CD8-positive, alpha-beta memory T cell (primary cell): ENCODE measurements around the gene PRICKLE3. TPM values are rescaled to one million over a fixed set of nuclear protein-coding genes. Genes with fewer than 3 reads are reported as not detected.
"Not testable (repeated sequence)": the region's sequence is repeated elsewhere in the genome, so short reads cannot be mapped to it uniquely, and the experiment has no call there.

Source experiments
- CTCF ChIA-PET: fragments of 350-600 bp; sonication (Branson Sonifier 250); formaldehyde crosslinking; loops from one replicate; lab custom pipeline; 2021; ENCODE audit warnings: antibody characterized with exemption; lab: Charles Lee
- POLR2A ChIA-PET: fragments of 350-600 bp; sonication (Branson Sonifier 250); formaldehyde crosslinking; loops from one replicate; lab custom pipeline; 2021; ENCODE audit warnings: antibody characterized with exemption; lab: Charles Lee
- DNase-seq, 5 donors: peaks; one replicate each; pipeline versions ENCODE4 v3.0.0 to v3.0.0-alpha.2; 2020 to 2022; ENCODE audit warnings: mixed read lengths in 1 of 5
- H3K27ac ChIP-seq: one replicate; pipeline ENCODE4 v1.7.0; 2013; ENCODE audit warnings: low read depth, mild to moderate bottlenecking, low read length, moderate library complexity
- H3K27me3 ChIP-seq: 2 replicates; pipeline ENCODE4 v1.7.0; 2013; ENCODE audit warnings: low read length, mild to moderate bottlenecking; ENCODE audit not compliant: insufficient read depth, poor library complexity, severe bottlenecking
- H3K36me3 ChIP-seq: 2 replicates; pipeline ENCODE4 v1.7.0; 2013; ENCODE audit warnings: mild to moderate bottlenecking, low read length, moderate library complexity; ENCODE audit not compliant: insufficient read depth
- H3K4me1 ChIP-seq: 2 replicates; pipeline ENCODE4 v1.7.0; 2013; ENCODE audit warnings: mild to moderate bottlenecking, low read length, moderate library complexity; ENCODE audit not compliant: insufficient read depth
- H3K4me3 ChIP-seq: 2 replicates; pipeline ENCODE4 v1.7.0; 2013; ENCODE audit warnings: mild to moderate bottlenecking, low read length
- H3K9me3 ChIP-seq: 2 replicates; pipeline ENCODE4 v1.7.0; 2013; ENCODE audit warnings: mild to moderate bottlenecking, low read length
- H3K27ac Mint-ChIP-seq, 8 donors: one replicate each; pipeline ENCODE4 v1.8.0; 2020 to 2021; ENCODE audit warnings: mixed read lengths in 8 of 8, mild to moderate bottlenecking in 6 of 8, inconsistent platforms in 3 of 8, moderate library complexity in 3 of 8
- H3K27me3 Mint-ChIP-seq, 2 donors: one replicate each; pipeline ENCODE4 v1.8.0; 2020 to 2021; ENCODE audit warnings: mixed read lengths in 2 of 2, mild to moderate bottlenecking in 1 of 2, moderate library complexity in 1 of 2
- H3K36me3 Mint-ChIP-seq, 3 donors: one replicate each; pipeline ENCODE4 v1.8.0; 2020 to 2021; ENCODE audit warnings: mixed read lengths in 3 of 3, inconsistent platforms in 1 of 3, mild to moderate bottlenecking in 1 of 3
- H3K4me1 Mint-ChIP-seq, 3 donors: one replicate each; pipeline ENCODE4 v1.8.0; 2020 to 2021; ENCODE audit warnings: mixed read lengths in 3 of 3, inconsistent platforms in 1 of 3, mild to moderate bottlenecking in 1 of 3
- H3K4me3 Mint-ChIP-seq, 7 donors: one replicate each; pipeline ENCODE4 v1.8.0; 2020 to 2021; ENCODE audit warnings: mixed read lengths in 7 of 7, mild to moderate bottlenecking in 6 of 7, moderate library complexity in 4 of 7, inconsistent platforms in 2 of 7
- H3K9me3 Mint-ChIP-seq, 5 donors: one replicate each; pipeline ENCODE4 v1.8.0; 2020 to 2022; ENCODE audit warnings: mixed read lengths in 5 of 5, mild to moderate bottlenecking in 3 of 5, moderate library complexity in 2 of 5, inconsistent platforms in 1 of 5
- polyA plus RNA-seq: library from polyadenylated mRNA; unstranded; fragments of 300-500 nt; fragmentation: Illumina TruSeq; gene quantifications from one replicate; pipeline ENCODE4 v1.2.3, GENCODE V29; 2021
- total RNA-seq, 2 experiments: library from RNA; stranded (reverse); gene quantifications; one replicate each; pipeline ENCODE4 v1.2.3, GENCODE V29; 2021

PRICKLE3 gene
- total and polyA plus RNA-seq, 3 experiments from 2014 or later = 3.0 to 13.5 (median 13.3) TPM

- no peak for DNase-seq
- no peak overlapping the region for H3K4me3 ChIP-seq
- Mint-ChIP-seq H3K4me1 (peaks cover 11 to 25% (median 12%) of the 10 kb centered on the region in 3 donors), H3K27me3 (peaks cover 0 to 2% of the 10 kb centered on the region in 2 donors), H3K27ac (peak overlapping the region in 4 of 8 donors; percentile 14 to 51 (median 24)), H3K4me3 (no peak overlapping the region), H3K9me3 (no peaks in the 10 kb centered on the region), H3K36me3 (no peaks in the 10 kb centered on the region)
- peaks cover 5% of the 10 kb centered on the region for H3K4me1 ChIP-seq
- peak overlapping the region; percentile 57 for H3K27ac ChIP-seq
- ChIA-PET CTCF (interaction anchor here (1.3 kb wide), 1 partner anchor 10 kb away, joined by 3 read pairs; no protein-coding TSS in a partner anchor), POLR2A (no interaction called here)
- H3K36me3 ChIP-seq = no peaks in the 10 kb centered on the region
- no peaks in the 10 kb centered on the region for H3K9me3 ChIP-seq
- no peaks in the 10 kb centered on the region for H3K27me3 ChIP-seq
Observed at GRCh38 chrX:49161632-49162031, 24.5 kb downstream of the PRICKLE3 start.

GRCh38 chrX:49160908-49161307, 25.3 kb downstream of the PRICKLE3 start:
- Histone ChIP-seq H3K9me3 (no peaks in the 10 kb centered on the region), H3K4me3 (no peak overlapping the region), H3K27me3 (no peaks in the 10 kb centered on the region), H3K4me1 (peaks cover 5% of the 10 kb centered on the region), H3K27ac (no peak overlapping the region), H3K36me3 (no peaks in the 10 kb centered on the region)
- DNase-seq = no peak
- ChIA-PET POLR2A (no interaction called here), CTCF (interaction anchor here (1.3 kb wide), 1 partner anchor 10 kb away, joined by 3 read pairs; no protein-coding TSS in a partner anchor)
- H3K27ac Mint-ChIP-seq = no peak overlapping the region
- no peaks in the 10 kb centered on the region for H3K9me3 Mint-ChIP-seq
- H3K27me3 Mint-ChIP-seq = peaks cover 0 to 2% of the 10 kb centered on the region in 2 donors
- peaks cover 0 to 3% (median 0%) of the 10 kb centered on the region in 3 donors for H3K36me3 Mint-ChIP-seq
- peak overlapping the region in 1 of 7 donors; percentile 34 for H3K4me3 Mint-ChIP-seq
- H3K4me1 Mint-ChIP-seq = peaks cover 9 to 27% (median 12%) of the 10 kb centered on the region in 3 donors

GRCh38 chrX:49157194-49157593, 29.0 kb downstream of the PRICKLE3 start:
- ChIA-PET POLR2A (no interaction called here), CTCF (interaction anchor here (1.6 to 3.8 kb wide), 2 partner anchors 10 to 14 kb away, joined by 8 to 31 read pairs; partner anchors contain the start of gene PLP2)
- H3K27me3 ChIP-seq = no peaks in the 10 kb centered on the region
- no peaks in the 10 kb centered on the region for H3K36me3 ChIP-seq
- Mint-ChIP-seq H3K36me3 (peaks cover 0 to 5% (median 0%) of the 10 kb centered on the region in 3 donors), H3K4me1 (peaks cover 15 to 20% (median 19%) of the 10 kb centered on the region in 3 donors), H3K4me3 (peak overlapping the region in 4 of 7 donors; percentile 5 to 60 (median 31)), H3K9me3 (no peaks in the 10 kb centered on the region), H3K27ac (peak overlapping the region in 1 of 8 donors; percentile 71), H3K27me3 (peaks cover 0 to 3% of the 10 kb centered on the region in 2 donors)
- no peak overlapping the region for H3K27ac ChIP-seq
- H3K4me1 ChIP-seq = peaks cover 9% of the 10 kb centered on the region
- no peak overlapping the region for H3K4me3 ChIP-seq
- no peak for DNase-seq
- H3K9me3 ChIP-seq = no peaks in the 10 kb centered on the region

DNA sequence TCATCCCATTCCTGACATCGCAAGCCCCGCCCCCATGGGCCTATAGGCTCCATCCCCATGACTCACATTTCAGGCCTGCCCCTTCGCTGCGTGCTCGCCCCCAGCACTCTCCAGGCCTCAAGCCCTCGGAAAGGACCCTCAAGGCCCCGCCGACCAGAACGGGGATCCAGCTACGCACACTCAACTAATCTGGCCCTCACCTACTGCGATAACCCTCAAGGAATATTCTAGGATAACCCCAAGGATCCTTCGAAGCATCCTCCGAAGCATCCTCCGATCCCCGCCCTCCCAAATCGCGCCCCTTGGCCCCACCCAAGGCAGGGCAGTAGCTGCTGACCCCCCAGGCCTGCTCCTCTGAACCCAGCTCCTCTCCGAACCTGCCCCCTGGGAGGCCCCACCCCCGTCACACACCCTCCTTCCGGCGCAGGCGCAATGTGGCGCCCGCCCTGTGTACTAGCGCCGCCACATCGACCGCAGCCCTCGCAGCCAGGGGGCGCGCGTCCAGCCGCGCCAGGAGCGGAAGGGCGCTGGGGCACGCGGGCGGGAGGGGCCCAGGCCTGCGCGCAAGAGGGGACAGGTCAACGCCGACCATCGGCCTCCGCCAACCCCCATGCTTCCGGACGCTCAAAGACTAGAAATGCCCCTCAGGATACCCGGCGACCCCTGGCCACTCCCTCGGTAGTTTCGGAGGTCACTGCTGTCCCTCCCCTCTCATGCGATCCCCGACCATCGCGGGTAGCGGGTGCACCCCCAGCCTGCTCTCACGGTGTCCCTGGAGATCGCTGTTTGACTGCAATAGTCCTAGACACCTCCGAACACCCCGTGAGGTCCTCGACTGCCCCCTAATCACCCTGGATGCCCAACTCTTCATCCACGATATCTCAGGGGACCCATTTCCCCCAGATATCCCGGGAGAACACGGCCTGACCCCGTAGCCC, 30.0 kb downstream of the PRICKLE3 start:
- Mint-ChIP-seq H3K4me3 (peak overlapping the region; percentile 89 to 97 (median 93)), H3K36me3 (peaks cover 0 to 5% (median 0%) of the 10 kb centered on the region in 3 donors), H3K27me3 (peaks cover 0 to 3% of the 10 kb centered on the region in 2 donors), H3K9me3 (no peaks in the 10 kb centered on the region), H3K4me1 (peaks cover 15 to 20% (median 19%) of the 10 kb centered on the region in 3 donors), H3K27ac (peak overlapping the region; percentile 76 to 98 (median 97))
- H3K27ac ChIP-seq = peak overlapping the region; percentile 75
- ChIA-PET CTCF (interaction anchor here (0.6 to 3.8 kb wide), 15 partner anchors 9 to 113 kb away, joined by 3 to 31 read pairs (median 4); partner anchors contain the start of genes GPKOW, PLP2, PPP1R3F and WDR45), POLR2A (interaction anchor here (0.8 to 1.1 kb wide), 4 partner anchors 10 to 154 kb away, joined by 3 to 5 read pairs (median 3); partner anchors contain the start of genes CCDC22 and GRIPAP1)
- H3K4me3 ChIP-seq = peak overlapping the region; percentile 65
- no peaks in the 10 kb centered on the region for H3K9me3 ChIP-seq
- no peaks in the 10 kb centered on the region for H3K36me3 ChIP-seq
- H3K27me3 ChIP-seq = no peaks in the 10 kb centered on the region
- DNase-seq = peak; percentile 74 to 92 (median 83)
- peaks cover 9% of the 10 kb centered on the region for H3K4me1 ChIP-seq

DNA sequence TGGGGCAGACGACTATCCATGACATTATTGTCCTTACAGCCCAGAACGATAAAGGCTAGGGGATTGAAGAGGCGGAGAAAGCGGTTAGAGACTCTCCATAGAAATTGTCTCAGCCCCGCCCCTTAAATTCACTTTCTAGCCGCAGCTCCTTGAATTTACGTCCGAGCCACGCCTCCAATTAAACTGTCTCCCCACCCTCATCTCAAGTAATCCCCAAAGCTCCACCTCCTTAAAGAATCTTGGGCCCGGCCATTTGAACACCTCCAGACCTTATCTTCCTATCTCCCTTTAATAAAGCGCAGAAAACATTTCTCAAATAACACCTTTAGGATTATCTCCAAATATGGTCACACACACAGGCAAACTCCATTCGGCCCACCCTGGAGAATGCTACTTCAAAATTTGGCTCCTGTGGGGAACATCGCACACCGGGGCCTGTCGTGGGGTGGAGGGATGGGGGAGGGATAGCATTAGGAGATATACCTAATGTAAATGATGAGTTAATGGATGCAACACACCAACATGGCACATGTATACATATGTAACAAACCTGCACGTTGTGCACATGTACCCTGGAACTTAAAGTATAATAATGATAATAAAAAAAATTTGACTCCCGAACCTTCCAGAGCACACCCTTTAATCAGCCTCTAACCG, 30.8 kb downstream of the PRICKLE3 start:
- ChIA-PET POLR2A (interaction anchor here (0.8 to 1.3 kb wide), 6 partner anchors 11 to 153 kb away, joined by 3 to 6 read pairs (median 3); partner anchors contain the start of genes CCDC22, GRIPAP1 and PLP2), CTCF (interaction anchor here (0.6 to 3.8 kb wide), 16 partner anchors 9 to 114 kb away, joined by 3 to 31 read pairs (median 4); partner anchors contain the start of genes GPKOW, PLP2, PPP1R3F and WDR45)
- Mint-ChIP-seq H3K9me3 (no peaks in the 10 kb centered on the region), H3K27ac (peak overlapping the region; percentile 76 to 98 (median 97)), H3K4me1 (peaks cover 15 to 20% (median 19%) of the 10 kb centered on the region in 3 donors), H3K27me3 (peaks cover 0 to 3% of the 10 kb centered on the region in 2 donors), H3K4me3 (peak overlapping the region; percentile 89 to 97 (median 93)), H3K36me3 (peaks cover 0 to 5% (median 0%) of the 10 kb centered on the region in 3 donors)
- Histone ChIP-seq H3K36me3 (no peaks in the 10 kb centered on the region), H3K4me3 (peak overlapping the region; percentile 65), H3K27ac (peak overlapping the region; percentile 75), H3K9me3 (no peaks in the 10 kb centered on the region), H3K27me3 (no peaks in the 10 kb centered on the region), H3K4me1 (peaks cover 9% of the 10 kb centered on the region)
- DNase-seq = peak in 3 of 5 donors; percentile 6 to 19 (median 17)

- peaks cover 15 to 20% (median 19%) of the 10 kb centered on the region in 3 donors for H3K4me1 Mint-ChIP-seq
- CTCF ChIA-PET = no interaction called here
- Histone ChIP-seq H3K27me3 (no peaks in the 10 kb centered on the region), H3K9me3 (no peaks in the 10 kb centered on the region), H3K27ac (no peak overlapping the region), H3K4me3 (no peak overlapping the region), H3K36me3 (no peaks in the 10 kb centered on the region), H3K4me1 (peaks cover 9% of the 10 kb centered on the region)
- POLR2A ChIA-PET = no interaction called here
- H3K36me3 Mint-ChIP-seq = peaks cover 0 to 6% (median 0%) of the 10 kb centered on the region in 3 donors
- no peaks in the 10 kb centered on the region for H3K9me3 Mint-ChIP-seq
- H3K4me3 Mint-ChIP-seq = no peak overlapping the region
- H3K27ac Mint-ChIP-seq = no peak overlapping the region
- peaks cover 0 to 1% of the 10 kb centered on the region in 2 donors for H3K27me3 Mint-ChIP-seq
- DNase-seq = no peak
Observed at GRCh38 chrX:49153467-49153866, 32.7 kb downstream of the PRICKLE3 start.

GRCh38 chrX:49149291-49149690, 36.9 kb downstream of the PRICKLE3 start:
- H3K27ac ChIP-seq = peak overlapping the region; percentile 72
- H3K4me1 Mint-ChIP-seq, H3K4me1 ChIP-seq, H3K27me3 ChIP-seq, H3K27me3 Mint-ChIP-seq, CTCF ChIA-PET, H3K4me3 ChIP-seq, H3K27ac Mint-ChIP-seq, POLR2A ChIA-PET, H3K36me3 ChIP-seq, H3K4me3 Mint-ChIP-seq, H3K9me3 ChIP-seq, H3K36me3 Mint-ChIP-seq, DNase-seq, H3K9me3 Mint-ChIP-seq: not testable (repeated sequence)
